GM21576 (cell line): Measurements from ENCODE around the gene THSD7A.
"Not testable (repeated sequence)": the region's sequence is repeated elsewhere in the genome, so short reads cannot be mapped to it uniquely, and the experiment has no call there.

Source experiments
- ATAC-seq: cut with Tn5 transposase; IDR thresholded peaks from one replicate; pipeline ENCODE4 v1.9.1; 2021; ENCODE audit warnings: mild to moderate bottlenecking, moderate library complexity; ENCODE audit not compliant: unreplicated experiment

The THSD7A gene

GRCh38 chr7:11473220-11473619 is 358.8 kb downstream of the THSD7A start:
- ATAC-seq, result no peak

DNA sequence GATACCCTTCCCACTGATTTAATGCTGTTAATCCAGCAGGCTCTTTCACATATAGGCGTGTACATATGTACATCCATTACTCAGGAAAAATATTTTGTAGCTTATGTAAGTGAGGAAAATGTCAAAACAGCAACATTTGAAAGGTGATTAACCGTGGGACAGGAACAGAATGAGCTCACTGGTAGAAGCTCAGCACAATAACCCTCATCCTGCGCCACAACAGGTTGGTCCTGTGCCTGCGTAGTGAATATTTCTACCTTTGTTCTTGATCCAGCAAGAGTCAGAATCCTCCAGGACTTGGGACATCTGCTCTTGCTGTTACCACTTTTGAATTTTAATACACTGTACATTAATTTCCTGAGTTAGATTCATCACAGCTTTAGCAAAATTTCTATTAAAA is 359.4 kb downstream of the THSD7A start:
- ATAC-seq, result no peak

- no peak for ATAC-seq
Observed at GRCh38 chr7:11471255-11471654, 360.7 kb downstream of the THSD7A start.

GRCh38 chr7:11469028-11469745 is 362.8 kb downstream of the THSD7A start:
- ATAC-seq, result no peak

GRCh38 chr7:11466517-11467105 is 365.4 kb downstream of the THSD7A start:
- no peak for ATAC-seq

GRCh38 chr7:11464624-11465023 is 367.4 kb downstream of the THSD7A start:
- no peak for ATAC-seq

DNA sequence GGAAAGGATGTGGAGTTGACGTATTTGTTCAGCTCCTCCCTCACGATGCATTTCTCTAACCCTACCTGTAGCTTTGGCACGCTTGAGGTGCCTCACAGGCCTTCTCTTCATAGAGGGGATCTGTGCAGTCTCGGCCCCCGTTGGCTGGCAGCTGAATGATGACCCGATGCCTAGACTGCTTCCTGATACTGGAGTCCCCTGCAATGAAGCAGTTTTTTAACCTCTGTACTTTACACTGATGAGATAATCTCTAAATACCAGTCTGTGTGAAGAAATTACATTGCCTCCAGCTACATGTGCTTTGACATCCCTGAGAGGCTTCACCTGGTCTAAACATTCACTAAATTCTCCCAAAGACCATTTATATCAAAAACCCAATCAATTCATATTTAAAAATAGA is 370.1 kb downstream of the THSD7A start:
- ATAC-seq, result no peak

- no peak for ATAC-seq
Observed at GRCh38 chr7:11458736-11459483, 373.1 kb downstream of the THSD7A start.

- no peak for ATAC-seq
Observed at GRCh38 chr7:11457419-11457818, 374.6 kb downstream of the THSD7A start.

DNA sequence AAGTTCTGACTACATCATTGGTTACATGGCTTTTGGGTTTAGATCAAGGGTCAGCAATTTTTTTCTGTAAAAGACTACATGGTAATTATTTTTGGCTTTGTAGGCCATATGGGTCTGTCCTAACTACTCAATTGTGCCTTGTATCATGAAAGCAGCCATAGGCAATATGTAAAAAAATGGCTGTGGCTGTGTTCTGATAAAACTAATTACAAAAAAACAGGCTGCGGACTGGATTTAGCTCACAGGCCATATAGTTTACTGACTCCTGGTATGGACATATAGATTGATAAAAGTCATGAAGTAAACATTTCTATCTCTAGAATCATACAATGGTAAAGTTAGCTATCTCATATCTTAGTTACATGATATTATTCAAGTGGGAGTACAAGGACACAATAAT is 375.4 kb downstream of the THSD7A start:
- no peak for ATAC-seq

- ATAC-seq, result no peak
Observed at GRCh38 chr7:11452476-11452875, 379.5 kb downstream of the THSD7A start.

- ATAC-seq, result no peak
Observed at GRCh38 chr7:11450281-11450680, 381.7 kb downstream of the THSD7A start.

DNA sequence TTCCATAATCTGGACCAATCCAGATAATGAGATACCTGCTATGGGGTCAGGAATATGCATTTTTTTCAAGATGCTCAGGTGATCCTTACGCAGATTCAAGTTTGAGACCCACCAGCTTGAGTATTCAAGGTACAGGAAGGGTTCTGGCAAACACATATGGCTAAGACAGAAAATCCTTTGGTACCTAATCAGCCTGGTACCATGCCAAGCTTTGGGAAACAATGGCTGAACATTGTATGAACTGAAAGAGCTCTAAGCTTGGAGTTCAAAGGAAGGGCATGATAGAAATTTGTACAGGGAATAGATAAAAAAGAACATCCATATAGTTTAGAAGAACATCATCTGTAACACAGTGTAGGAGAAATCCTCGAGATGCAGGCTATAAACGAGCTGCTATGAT is 382.7 kb downstream of the THSD7A start:
- ATAC-seq, result no peak

GRCh38 chr7:11448323-11448722 is 383.7 kb downstream of the THSD7A start:
- no peak for ATAC-seq

GRCh38 chr7:11447106-11447505 is 384.9 kb downstream of the THSD7A start:
- ATAC-seq, result no peak

DNA sequence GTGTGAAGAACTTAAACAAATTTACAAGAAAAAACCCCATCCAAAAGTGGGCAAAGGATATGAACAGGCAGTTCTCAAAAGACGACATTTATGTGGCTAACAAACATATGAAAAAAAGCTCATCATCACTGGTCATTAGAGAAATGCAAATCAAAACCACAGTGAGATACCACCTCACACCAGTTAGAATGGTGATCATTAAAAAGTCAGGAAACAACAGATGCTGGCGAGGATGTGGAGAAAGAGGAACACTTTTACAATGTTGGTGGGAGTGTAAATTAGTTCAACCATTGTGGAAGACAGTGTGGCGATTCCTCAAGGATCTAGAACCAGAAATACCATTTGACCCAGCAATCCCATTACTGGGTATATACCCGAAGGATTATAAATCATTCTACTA is 388.1 kb downstream of the THSD7A start:
- ATAC-seq, result not testable (repeated sequence)

GRCh38 chr7:11437994-11438393 is 394.0 kb downstream of the THSD7A start:
- ATAC-seq, result no peak

GRCh38 chr7:11436773-11437524 is 395.0 kb downstream of the THSD7A start:
- ATAC-seq, result no peak

DNA sequence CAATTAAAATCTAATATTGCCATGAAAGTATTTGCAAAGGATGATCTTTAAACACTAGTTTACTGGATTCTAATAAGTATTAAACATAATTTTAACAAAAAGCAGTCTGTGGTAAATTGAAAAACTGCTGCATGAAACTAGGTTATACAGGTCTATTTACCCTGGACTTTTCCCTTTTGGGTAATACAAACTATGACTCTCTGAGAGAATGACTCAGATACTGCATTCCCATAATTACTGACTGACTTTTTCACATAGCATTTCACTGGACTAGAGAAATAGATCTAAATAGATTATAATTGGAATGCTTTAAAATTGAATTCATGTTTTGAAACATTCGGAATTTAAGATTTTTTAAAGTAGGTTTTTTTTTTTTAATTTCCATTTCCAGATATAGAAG is 395.7 kb downstream of the THSD7A start:
- ATAC-seq, result no peak

GRCh38 chr7:11434366-11434765 is 397.6 kb downstream of the THSD7A start:
- ATAC-seq, result no peak

DNA sequence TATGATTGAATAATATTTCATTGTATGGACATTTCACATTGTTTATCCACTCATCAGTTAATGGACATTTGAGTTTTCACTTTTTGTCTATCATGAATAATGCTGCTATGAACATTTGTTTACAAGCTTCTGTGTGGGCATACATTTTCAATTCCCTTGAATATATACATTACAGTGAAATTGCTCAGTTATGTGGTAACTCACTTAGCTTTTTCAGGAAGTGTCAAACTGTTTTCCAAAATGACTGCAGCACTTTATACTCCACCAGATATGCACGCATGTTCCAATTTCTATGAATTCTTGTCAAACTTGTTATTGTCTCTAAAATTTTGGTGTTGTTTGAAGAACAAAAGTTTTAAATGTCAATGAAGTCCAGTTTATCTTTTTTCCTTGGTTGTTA is 401.2 kb downstream of the THSD7A start:
- no peak for ATAC-seq
